Esophagus squamous epithelium (tissue), 5 donors: ENCODE results near the gene C5orf58. TPM values are rescaled to one million over a fixed set of nuclear protein-coding genes. Genes with fewer than 3 reads are reported as not detected.

Experiments used
- DNase-seq: peaks from one replicate; lab custom pipeline; 2025; lab: John Stamatoyannopoulos, UW
- H3K27ac ChIP-seq, 4 donors: fragments of 200-600 bp; sonication (generic); one replicate each; pipeline ENCODE4 v1.5.1; 2016 to 2019; ENCODE audit warnings: mild to moderate bottlenecking in 1 of 4
- H3K27me3 ChIP-seq, 4 donors: fragments of 200-600 bp; sonication (generic); 1 replicate in 3 of 4; 2 replicates in 1 of 4; pipeline versions ENCODE4 v1.5.1 to v1.6.0; 2017 to 2021; ENCODE audit warnings: antibody characterized with exemption in 1 of 4
- H3K36me3 ChIP-seq, 3 donors: fragments of 200-600 bp; sonication (generic); one replicate each; pipeline ENCODE4 v1.5.1; 2016 to 2019
- H3K4me1 ChIP-seq, 3 donors: fragments of 200-600 bp; sonication (generic); one replicate each; pipeline ENCODE4 v1.5.1; 2017 to 2019
- H3K4me3 ChIP-seq, 4 donors: fragments of 200-600 bp; sonication (generic); 1 replicate in 3 of 4; 2 replicates in 1 of 4; pipeline ENCODE4 v1.5.1; 2016 to 2019; ENCODE audit warnings: mild to moderate bottlenecking in 2 of 4, moderate library complexity in 1 of 4
- H3K9me3 ChIP-seq, 3 donors: fragments of 200-600 bp; sonication (generic); one replicate each; pipeline ENCODE4 v1.5.1; 2016 to 2019
- CTCF ChIP-seq, 6 experiments: fragments of 450-650 bp in 4 of 6; fragments of 200-600 bp in 2 of 6; sonication (generic) in 2 of 6; IDR thresholded peaks; one replicate each; pipeline ENCODE4 v1.5.1; 2016 to 2019; ENCODE audit warnings: antibody characterized with exemption in 6 of 6, mild to moderate bottlenecking in 4 of 6, moderate library complexity in 4 of 6
- POLR2A ChIP-seq, 4 donors: fragments of 450-650 bp; IDR thresholded peaks; one replicate each; pipeline ENCODE4 v1.6.1; 2017; ENCODE audit warnings: antibody characterized with exemption in 4 of 4, mild to moderate bottlenecking in 4 of 4, moderate library complexity in 3 of 4
- WGBS, 2 donors: methylation state at CpG; one replicate each; pipeline ENCODE4 v1.1.5; 2018; 5-methylcytosine and 5-hydroxymethylcytosine counted together
- intact Hi-C: fragments of 100-400 bp; cut with DNase I; formaldehyde crosslinking; loops from one replicate; pipeline ENCODE4 v1.15.0; 2022
- total RNA-seq, 4 donors: library from RNA; depleted of rRNA; stranded (reverse); fragments of >200 nt; gene quantifications; one replicate each; pipeline ENCODE4 v1.1.0, GENCODE V29; 2016
- donor health status: DM: yes; HTN: yes; CAD: no.

The C5orf58 gene
- total RNA-seq, 4 donors from 2014 or later: not detected

GRCh38 chr5:170288551-170288950 is 55.8 kb downstream of the C5orf58 start:
- Histone ChIP-seq H3K27me3 (no peaks in the 10 kb centered on the region), H3K36me3 (no peaks in the 10 kb centered on the region), H3K4me3 (no peak overlapping the region), H3K27ac (peak overlapping the region in 3 of 4 donors; percentile 40 to 56 (median 53)), H3K4me1 (peaks cover 0 to 53% (median 13%) of the 10 kb centered on the region in 3 donors), H3K9me3 (peaks cover 0 to 6% (median 0%) of the 10 kb centered on the region in 3 donors)
- TF ChIP-seq CTCF (IDR thresholded peaks at IDR 0.05) (no peak), POLR2A (IDR thresholded peaks at IDR 0.05) (no peak)
- DNase-seq: no peak
- 40 to 46% methylated on average over 3 of the region's 3 CpGs for WGBS, 2 donors
- intact Hi-C loops: no loop called here

- no peaks in the 10 kb centered on the region for H3K36me3 ChIP-seq
- peaks cover 0 to under 1% (median 0%) of the 10 kb centered on the region in 3 donors for H3K9me3 ChIP-seq
- no peak for TF ChIP-seq CTCF (IDR thresholded peaks at IDR 0.05)
- no peak for TF ChIP-seq POLR2A (IDR thresholded peaks at IDR 0.05)
- no peak for DNase-seq
- intact Hi-C loops: no loop called here
- 48 to 60% methylated on average over 3 of the region's 3 CpGs for WGBS, 2 donors
- H3K27ac ChIP-seq: peak overlapping the region in 3 of 4 donors; percentile 53 to 56 (median 53)
- H3K4me1 ChIP-seq: peaks cover 0 to 53% (median 13%) of the 10 kb centered on the region in 3 donors
- H3K27me3 ChIP-seq: no peaks in the 10 kb centered on the region
- no peak overlapping the region for H3K4me3 ChIP-seq
These were observed 56.3 kb downstream of the C5orf58 start for GRCh38 chr5:170289121-170289520.

- WGBS, 2 donors: 48 to 67% methylated on average over 3 to 4 of the region's 4 CpGs
- Histone ChIP-seq H3K4me1 (peaks cover 0 to 53% (median 13%) of the 10 kb centered on the region in 3 donors), H3K36me3 (no peaks in the 10 kb centered on the region), H3K9me3 (no peaks in the 10 kb centered on the region), H3K4me3 (no peak overlapping the region), H3K27me3 (no peaks in the 10 kb centered on the region), H3K27ac (peak overlapping the region in 3 of 4 donors; percentile 53 to 72 (median 53))
- no peak for DNase-seq
- intact Hi-C loops: no loop called here
- TF ChIP-seq CTCF (IDR thresholded peaks at IDR 0.05): no peak
- TF ChIP-seq POLR2A (IDR thresholded peaks at IDR 0.05): no peak
These were observed 57.0 kb downstream of the C5orf58 start for GRCh38 chr5:170289764-170290163.

GRCh38 chr5:170290498-170290897 is 57.7 kb downstream of the C5orf58 start:
- Histone ChIP-seq H3K36me3 (no peaks in the 10 kb centered on the region), H3K27ac (peak overlapping the region in 2 of 4 donors; percentile 53 to 72), H3K4me1 (peaks cover 0 to 53% (median 13%) of the 10 kb centered on the region in 3 donors), H3K9me3 (no peaks in the 10 kb centered on the region), H3K27me3 (no peaks in the 10 kb centered on the region), H3K4me3 (no peak overlapping the region)
- intact Hi-C loops: no loop called here
- DNase-seq: no peak
- TF ChIP-seq CTCF (IDR thresholded peaks at IDR 0.05) (no peak), POLR2A (IDR thresholded peaks at IDR 0.05) (no peak)
- 51 to 72% methylated on average over 3 of the region's 3 CpGs for WGBS, 2 donors

- peaks cover 0 to 49% (median 13%) of the 10 kb centered on the region in 3 donors for H3K4me1 ChIP-seq
- no peaks in the 10 kb centered on the region for H3K9me3 ChIP-seq
- no peaks in the 10 kb centered on the region for H3K27me3 ChIP-seq
- no peak for TF ChIP-seq POLR2A (IDR thresholded peaks at IDR 0.05)
- TF ChIP-seq CTCF (IDR thresholded peaks at IDR 0.05): no peak
- peak overlapping the region in 1 of 4 donors; percentile 11 for H3K27ac ChIP-seq
- H3K36me3 ChIP-seq: no peaks in the 10 kb centered on the region
- intact Hi-C loops: no loop called here
- no peak overlapping the region for H3K4me3 ChIP-seq
- 87 to 94% methylated on average over 4 of the region's 4 CpGs for WGBS, 2 donors
- no peak for DNase-seq
These were observed 59.7 kb downstream of the C5orf58 start for GRCh38 chr5:170292179-170293104.
